GM12801 (cell line): ENCODE results near the gene IGF2BP1.

ENCODE experiments used
- CTCF ChIP-seq: IDR thresholded peaks from one replicate; pipeline ENCODE4 v1.5.1; 2011; ENCODE audit warnings: control low read depth; ENCODE audit not compliant: insufficient read length; ENCODE audit errors: extremely low read depth

Gene IGF2BP1

GRCh38 chr17:48970865-48971687 is 26.1 kb upstream of the IGF2BP1 start:
- TF ChIP-seq CTCF: no peak

DNA sequence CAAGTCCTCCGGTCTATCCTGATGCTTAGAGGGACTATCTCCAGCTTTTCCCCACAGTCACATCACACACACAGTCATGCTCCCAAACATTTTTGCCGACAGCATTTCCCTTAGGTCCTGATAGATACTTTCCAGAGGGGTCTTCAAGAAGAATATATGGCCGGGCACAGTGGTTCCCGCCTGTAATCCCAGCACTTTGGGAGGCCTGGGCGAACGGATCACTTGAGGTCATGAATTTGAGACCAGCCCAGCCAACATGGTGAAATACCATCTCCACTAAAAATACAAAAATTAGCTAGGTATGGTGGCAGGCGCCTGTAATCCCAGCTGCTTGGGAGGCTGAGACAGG is 24.5 kb upstream of the IGF2BP1 start:
- TF ChIP-seq CTCF: no peak

- no peak for TF ChIP-seq CTCF
Measured at GRCh38 chr17:48973806-48974205, 23.4 kb upstream of the IGF2BP1 start.

DNA sequence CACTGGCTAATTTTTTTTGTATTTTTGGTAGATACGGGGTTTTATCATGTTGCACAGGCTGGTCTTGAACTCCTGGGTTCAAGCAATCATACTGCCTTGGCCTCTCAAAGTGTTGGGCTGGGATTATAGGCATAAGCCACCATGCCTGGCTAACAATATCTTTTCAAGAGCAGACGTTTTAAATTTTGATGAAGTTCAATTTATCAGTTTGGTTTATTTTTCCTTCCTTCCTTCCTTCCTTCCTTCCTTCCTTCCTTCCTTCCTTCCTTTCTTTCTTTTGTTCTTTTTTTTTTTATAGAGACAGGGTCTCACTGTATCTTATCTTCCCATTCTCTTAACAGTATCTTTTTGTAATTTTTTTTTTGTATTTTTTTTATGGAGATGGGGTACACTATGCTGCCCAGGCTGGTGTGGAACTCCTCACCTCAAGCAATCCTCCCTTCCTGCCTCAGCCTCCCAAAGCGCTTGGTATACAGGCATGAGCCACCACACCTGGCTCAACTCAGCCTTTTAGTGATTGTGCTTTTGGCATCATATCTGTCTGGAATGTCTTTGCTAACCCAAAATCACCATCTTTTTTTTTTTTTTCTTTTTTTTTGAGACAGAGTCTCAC is 15.2 kb upstream of the IGF2BP1 start:
- no peak for TF ChIP-seq CTCF

DNA sequence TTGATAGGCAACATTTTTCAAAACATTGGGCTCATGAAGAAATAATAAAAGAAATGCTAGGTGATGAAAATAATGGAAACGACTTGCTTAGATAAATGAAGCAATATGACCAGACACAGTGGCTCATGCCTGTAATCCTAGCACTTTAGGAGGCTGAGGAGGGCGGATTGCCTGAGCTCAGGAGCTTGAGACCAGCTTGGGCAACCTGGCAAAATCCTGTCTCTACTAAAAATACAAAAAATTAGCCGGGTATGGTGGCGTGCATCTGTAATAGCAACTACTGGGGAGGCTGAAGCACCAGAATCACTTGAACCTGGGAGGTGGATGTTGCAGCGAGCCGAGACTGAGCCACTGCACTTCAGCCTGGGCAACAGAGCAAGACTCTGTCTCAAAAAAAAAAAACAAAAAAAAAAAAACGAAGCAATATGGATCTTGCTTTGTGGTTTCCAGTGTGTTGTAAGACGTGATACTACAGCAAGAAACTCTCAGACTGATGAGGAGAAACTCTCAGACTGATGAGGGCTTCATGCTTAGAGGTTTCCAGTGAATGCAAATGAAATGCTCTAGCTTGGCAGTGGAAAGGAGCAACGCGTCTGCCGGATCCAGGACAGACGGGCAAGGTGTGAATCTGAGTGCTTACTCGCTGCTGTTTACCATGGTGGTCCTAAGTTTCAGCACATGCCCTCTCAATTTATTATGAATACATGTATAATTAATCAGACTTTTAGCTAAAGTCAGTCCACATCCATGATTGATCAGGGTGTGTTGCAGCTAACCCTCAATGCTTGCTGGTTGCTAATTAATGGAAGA is 11.5 kb upstream of the IGF2BP1 start:
- TF ChIP-seq CTCF: no peak

DNA sequence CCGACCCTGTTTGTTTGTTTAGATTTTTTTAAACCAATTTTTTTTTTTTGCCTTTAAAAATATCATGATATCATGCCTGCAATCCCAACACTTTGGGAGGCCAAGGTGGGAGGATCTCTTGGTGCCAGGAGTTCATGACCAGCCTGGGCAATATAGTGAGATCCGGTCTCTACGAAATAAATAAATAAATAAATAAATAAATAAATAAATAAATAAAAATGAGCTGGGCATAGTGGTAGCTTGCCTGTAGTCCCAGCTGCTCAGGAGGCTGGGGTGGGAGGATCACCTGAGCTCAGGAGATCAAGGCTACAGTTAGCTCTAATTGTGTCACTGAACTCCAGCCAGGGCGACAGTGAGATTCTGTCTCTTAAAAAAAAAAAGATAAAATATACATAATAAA is 8.1 kb upstream of the IGF2BP1 start:
- TF ChIP-seq CTCF: no peak

GRCh38 chr17:48990882-48991357 is 6.3 kb upstream of the IGF2BP1 start:
- no peak for TF ChIP-seq CTCF
